MM.1S (cell line): ENCODE measurements around the gene MKNK2.

Experiments
- DNase-seq: peaks from one replicate; pipeline ENCODE4 v3.0.0-alpha.2; 2015
- H2AFZ ChIP-seq: fragments of 300-600 bp; sonication (generic); 2 replicates; pipeline ENCODE4 v1.6.0; 2016; ENCODE audit warnings: antibody characterized with exemption, low read length
- H3F3A ChIP-seq: fragments of 300-600 bp; sonication (generic); 2 replicates; pipeline ENCODE4 v1.6.1; 2016; ENCODE audit warnings: mild to moderate bottlenecking, antibody characterized with exemption, low read length, moderate library complexity, mixed read lengths; ENCODE audit not compliant: insufficient read depth
- H3K27ac ChIP-seq: fragments of 300-600 bp; sonication (generic); 2 replicates; pipeline ENCODE4 v1.5.1; 2016; ENCODE audit warnings: mild to moderate bottlenecking, low read length
- H3K27me3 ChIP-seq: fragments of 300-600 bp; sonication (generic); replicated peaks from 2 replicates; pipeline ENCODE4 v1.6.0; 2016; ENCODE audit warnings: low read length; ENCODE audit not compliant: insufficient read depth
- H3K36me3 ChIP-seq: fragments of 300-600 bp; sonication (generic); replicated peaks from 2 replicates; pipeline ENCODE4 v1.6.1; 2016; ENCODE audit warnings: mild to moderate bottlenecking, low read length, mixed read lengths; ENCODE audit not compliant: insufficient read depth
- H3K4me1 ChIP-seq: fragments of 300-600 bp; sonication (generic); 2 replicates; pipeline ENCODE4 v1.6.1; 2016; ENCODE audit warnings: low read length, mixed read lengths
- H3K4me2 ChIP-seq: fragments of 300-600 bp; sonication (generic); 2 replicates; pipeline ENCODE4 v1.6.0; 2016; ENCODE audit warnings: low read depth, low read length
- H3K4me3 ChIP-seq: fragments of 300-600 bp; sonication (generic); 2 replicates; pipeline ENCODE4 v1.5.1; 2016; ENCODE audit warnings: low read length, mixed read lengths
- H3K79me2 ChIP-seq: fragments of 300-600 bp; sonication (generic); 2 replicates; pipeline ENCODE4 v1.6.1; 2016; ENCODE audit warnings: mixed run types, low read length, mixed read lengths
- H3K9ac ChIP-seq: fragments of 300-600 bp; sonication (generic); 2 replicates; pipeline ENCODE4 v1.6.1; 2016; ENCODE audit warnings: low read length, mixed read lengths
- H3K9me2 ChIP-seq: fragments of 300-600 bp; sonication (generic); replicated peaks from 2 replicates; pipeline ENCODE4 v1.6.1; 2016; ENCODE audit warnings: mild to moderate bottlenecking, low read length, mixed read lengths; ENCODE audit not compliant: insufficient read depth
- H3K9me3 ChIP-seq: fragments of 300-600 bp; sonication (generic); replicated peaks from 2 replicates; pipeline ENCODE4 v1.6.1; 2016; ENCODE audit warnings: mild to moderate bottlenecking, low read length, mixed read lengths; ENCODE audit not compliant: insufficient read depth
- H4K20me1 ChIP-seq: fragments of 300-600 bp; sonication (generic); 2 replicates; pipeline ENCODE4 v1.6.1; 2016; ENCODE audit warnings: mild to moderate bottlenecking, low read length, moderate library complexity, mixed read lengths; ENCODE audit not compliant: insufficient read depth
- CTCF ChIP-seq: fragments of 300-600 bp; sonication (generic); IDR thresholded peaks from 2 replicates; pipeline ENCODE4 v1.5.1; 2016; ENCODE audit warnings: antibody characterized with exemption, low read length, mixed read lengths
- EZH2 ChIP-seq: fragments of 300-600 bp; sonication (generic); optimal IDR thresholded peaks from 2 replicates; pipeline ENCODE3; 2017; ENCODE audit warnings: low read depth, mild to moderate bottlenecking, antibody characterized with exemption, low read length, mixed read lengths
- EZH2phosphoT487 ChIP-seq: fragments of 300-600 bp; sonication (generic); IDR thresholded peaks from 2 replicates; pipeline ENCODE4 v1.6.1; 2018; ENCODE audit warnings: antibody characterized with exemption, low read length

Gene MKNK2

GRCh38 chr19:2012941-2013682 lies 37.9 kb downstream of the MKNK2 start:
- Histone ChIP-seq H3K9me2 (no peaks in the 10 kb centered on the region), H3K27ac (no peak overlapping the region), H2AFZ (no peak overlapping the region), H3K4me1 (0 out of 2 replicates have a peak, but pooled peaks cover 5% of the 10 kb centered on the region), H3K27me3 (no peaks in the 10 kb centered on the region), H3K9ac (no peak overlapping the region), H3F3A (peaks cover 6% of the 10 kb centered on the region), H3K9me3 (no peaks in the 10 kb centered on the region), H3K36me3 (no peaks in the 10 kb centered on the region), H4K20me1 (no peaks in the 10 kb centered on the region), H3K79me2 (peaks cover 49% of the 10 kb centered on the region), H3K4me2 (no peak overlapping the region), H3K4me3 (no peak overlapping the region)
- DNase-seq, result no peak
- TF ChIP-seq EZH2 (no peak), EZH2phosphoT487 (no peak), CTCF (no peak)

- H3K27ac ChIP-seq, result no peak overlapping the region
- H3K79me2 ChIP-seq, result peaks cover 46% of the 10 kb centered on the region
- H3F3A ChIP-seq, result no peaks in the 10 kb centered on the region
- no peak overlapping the region for H3K4me3 ChIP-seq
- no peak overlapping the region for H3K9ac ChIP-seq
- no peaks in the 10 kb centered on the region for H3K9me3 ChIP-seq
- H3K27me3 ChIP-seq, result no peaks in the 10 kb centered on the region
- DNase-seq, result no peak
- H3K4me1 ChIP-seq, result 0 out of 2 replicates have a peak, but pooled peaks cover 2% of the 10 kb centered on the region
- TF ChIP-seq EZH2phosphoT487 (no peak), EZH2 (no peak), CTCF (no peak)
- no peaks in the 10 kb centered on the region for H3K9me2 ChIP-seq
- no peak overlapping the region for H3K4me2 ChIP-seq
- H3K36me3 ChIP-seq, result no peaks in the 10 kb centered on the region
- H4K20me1 ChIP-seq, result no peaks in the 10 kb centered on the region
- H2AFZ ChIP-seq, result no peak overlapping the region
Observed at GRCh38 chr19:2011169-2011568, 39.9 kb downstream of the MKNK2 start.

GRCh38 chr19:2010135-2010668 lies 40.8 kb downstream of the MKNK2 start:
- no peak for DNase-seq
- Histone ChIP-seq H3K4me2 (no peak overlapping the region), H2AFZ (no peak overlapping the region), H3K79me2 (peaks cover 44% of the 10 kb centered on the region), H3K36me3 (no peaks in the 10 kb centered on the region), H3K9me3 (no peaks in the 10 kb centered on the region), H3K9me2 (no peaks in the 10 kb centered on the region), H3K4me3 (no peak overlapping the region), H3K27ac (no peak overlapping the region), H3K27me3 (no peaks in the 10 kb centered on the region), H3K9ac (no peak overlapping the region), H3F3A (no peaks in the 10 kb centered on the region), H3K4me1 (no peaks in the 10 kb centered on the region), H4K20me1 (no peaks in the 10 kb centered on the region)
- TF ChIP-seq EZH2phosphoT487, result no peak
- TF ChIP-seq EZH2, result no peak
- TF ChIP-seq CTCF, result no peak
